ENCODE results near the gene FAM168B.

The FAM168B gene

GRCh38 chr2:131054488-131054887, 38.8 kb downstream of the FAM168B start:
- DNase-seq = no peak

- no peak for DNase-seq
These were observed 40.5 kb downstream of the FAM168B start for GRCh38 chr2:131052741-131053263.

- DNase-seq = no peak
These were observed 42.4 kb downstream of the FAM168B start for GRCh38 chr2:131050896-131051295.

GRCh38 chr2:131049150-131049718, 44.0 kb downstream of the FAM168B start:
- DNase-seq = no peak

- DNase-seq = no peak
These were observed 44.6 kb downstream of the FAM168B start for GRCh38 chr2:131048641-131049040.

GRCh38 chr2:131047920-131048560, 45.2 kb downstream of the FAM168B start:
- DNase-seq = no peak

GRCh38 chr2:131046918-131047652, 46.2 kb downstream of the FAM168B start:
- DNase-seq = no peak

GRCh38 chr2:131046028-131046917, 47.0 kb downstream of the FAM168B start:
- no peak for DNase-seq

GRCh38 chr2:131045286-131046027, 47.8 kb downstream of the FAM168B start:
- DNase-seq = no peak

- no peak for DNase-seq
These were observed 48.5 kb downstream of the FAM168B start for GRCh38 chr2:131044757-131045150.

GRCh38 chr2:131044075-131044756, 49.0 kb downstream of the FAM168B start:
- no peak for DNase-seq

GRCh38 chr2:131043199-131044074, 49.8 kb downstream of the FAM168B start:
- no peak for DNase-seq

GRCh38 chr2:131042148-131042775, 51.0 kb downstream of the FAM168B start:
- no peak for DNase-seq

GRCh38 chr2:131041402-131042147, 51.7 kb downstream of the FAM168B start:
- DNase-seq = no peak

GRCh38 chr2:131040661-131041401, 52.4 kb downstream of the FAM168B start:
- DNase-seq = no peak

- DNase-seq = no peak
These were observed 53.2 kb downstream of the FAM168B start for GRCh38 chr2:131039908-131040660.

- DNase-seq = no peak
These were observed 53.7 kb downstream of the FAM168B start for GRCh38 chr2:131039535-131039907.

GRCh38 chr2:131039101-131039440, 54.2 kb downstream of the FAM168B start:
- DNase-seq = no peak
